Measurements from ENCODE around the gene LSM6. TPM values are rescaled to one million over a fixed set of nuclear protein-coding genes. Genes with fewer than 3 reads are reported as not detected.

LSM6 gene
- total RNA-seq, 1 donor from 2014 or later: 18.7 TPM

DNA sequence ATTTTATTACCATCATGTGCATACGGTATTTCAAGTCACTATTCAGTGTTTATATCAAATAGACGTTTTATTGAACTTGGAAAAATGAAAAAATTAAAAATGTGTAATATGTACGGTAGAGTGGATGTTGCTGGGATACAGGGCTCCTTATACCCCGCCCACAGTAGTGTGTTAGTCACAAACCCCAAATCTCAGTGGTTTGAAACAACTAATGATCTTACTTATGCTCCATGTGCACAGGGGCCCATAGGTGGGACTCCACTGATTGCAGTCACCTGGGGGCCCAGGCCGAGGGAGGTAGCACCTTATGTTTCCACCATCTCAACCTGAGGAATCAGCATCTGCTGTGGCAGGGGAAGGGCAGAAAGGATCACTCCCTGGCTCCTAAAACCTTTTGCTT lies 18.1 kb downstream of the LSM6 start:
- Mint-ChIP-seq H3K4me1 (ENCODE audit: low read depth, unreplicated experiment) (peaks cover 9% of the 10 kb centered on the region), H3K27ac (ENCODE audit: unreplicated experiment) (no peak overlapping the region), H3K36me3 (ENCODE audit: low read depth, unreplicated experiment) (peaks cover 1% of the 10 kb centered on the region), H3K27me3 (ENCODE audit: low read depth, unreplicated experiment) (no peaks in the 10 kb centered on the region), H3K4me3 (ENCODE audit: unreplicated experiment) (no peak overlapping the region), H3K9me3 (ENCODE audit: unreplicated experiment) (no peaks in the 10 kb centered on the region)
- no peak for DNase-seq (ENCODE audit: low read depth)
- H3K27me3 ChIP-seq (ENCODE audit: insufficient read depth, low read length): no peaks in the 10 kb centered on the region
- peaks cover 4% of the 10 kb centered on the region for H3K36me3 ChIP-seq (ENCODE audit: insufficient read depth, low read length)
- peaks cover 13% of the 10 kb centered on the region for H3K4me1 ChIP-seq (ENCODE audit: insufficient read depth, low read length)
- no peak overlapping the region for H3K9ac ChIP-seq (ENCODE audit: low read length)
- no peaks in the 10 kb centered on the region for H3K79me2 ChIP-seq (ENCODE audit: insufficient read depth, low read length)
- H4K20me1 ChIP-seq (ENCODE audit: insufficient read depth, low read length): no peaks in the 10 kb centered on the region
- no peak overlapping the region for H3K4me2 ChIP-seq (ENCODE audit: low read length)
- no peak overlapping the region for H3K4me3 ChIP-seq (ENCODE audit: insufficient read depth, low read depth, low read length)
- no peaks in the 10 kb centered on the region for H3K9me3 ChIP-seq (ENCODE audit: insufficient read depth, low read depth, low read length)
- no peak for TF ChIP-seq EZH2 (IDR thresholded peaks at IDR 0.05; ENCODE audit: insufficient read depth, low read length)
- TF ChIP-seq, protein P1, sequence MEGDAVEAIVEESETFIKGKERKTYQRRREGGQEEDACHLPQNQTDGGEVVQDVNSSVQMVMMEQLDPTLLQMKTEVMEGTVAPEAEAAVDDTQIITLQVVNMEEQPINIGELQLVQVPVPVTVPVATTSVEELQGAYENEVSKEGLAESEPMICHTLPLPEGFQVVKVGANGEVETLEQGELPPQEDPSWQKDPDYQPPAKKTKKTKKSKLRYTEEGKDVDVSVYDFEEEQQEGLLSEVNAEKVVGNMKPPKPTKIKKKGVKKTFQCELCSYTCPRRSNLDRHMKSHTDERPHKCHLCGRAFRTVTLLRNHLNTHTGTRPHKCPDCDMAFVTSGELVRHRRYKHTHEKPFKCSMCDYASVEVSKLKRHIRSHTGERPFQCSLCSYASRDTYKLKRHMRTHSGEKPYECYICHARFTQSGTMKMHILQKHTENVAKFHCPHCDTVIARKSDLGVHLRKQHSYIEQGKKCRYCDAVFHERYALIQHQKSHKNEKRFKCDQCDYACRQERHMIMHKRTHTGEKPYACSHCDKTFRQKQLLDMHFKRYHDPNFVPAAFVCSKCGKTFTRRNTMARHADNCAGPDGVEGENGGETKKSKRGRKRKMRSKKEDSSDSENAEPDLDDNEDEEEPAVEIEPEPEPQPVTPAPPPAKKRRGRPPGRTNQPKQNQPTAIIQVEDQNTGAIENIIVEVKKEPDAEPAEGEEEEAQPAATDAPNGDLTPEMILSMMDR (IDR thresholded peaks at IDR 0.05; ENCODE audit: insufficient read depth, low read depth, low read length): no peak
- no peak overlapping the region for H3K27ac ChIP-seq (ENCODE audit: low read depth, low read length)
- FAIRE-seq: no peak
- no peak overlapping the region for H2AFZ ChIP-seq (ENCODE audit: low read depth, low read length)

DNA sequence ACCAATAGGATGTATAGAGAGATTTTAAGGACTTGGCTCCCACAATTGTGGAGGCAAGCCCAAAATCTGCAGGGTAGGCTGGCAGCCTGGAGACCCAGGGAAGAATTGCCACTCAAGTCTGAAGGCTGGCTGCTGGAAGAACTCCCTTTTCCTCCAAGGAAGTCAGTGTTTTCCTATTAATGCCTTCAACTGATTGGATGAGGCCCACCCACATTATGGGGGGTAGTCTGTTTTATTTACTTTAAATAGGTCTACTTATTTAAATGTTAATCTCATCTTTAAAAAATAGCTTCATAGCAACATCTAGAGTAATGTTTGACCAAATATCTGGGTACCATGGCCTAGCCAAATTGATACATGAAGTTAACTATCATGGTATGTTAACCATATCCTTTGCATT lies 18.7 kb downstream of the LSM6 start:
- H3K4me1 ChIP-seq (ENCODE audit: insufficient read depth, low read length): peaks cover 13% of the 10 kb centered on the region
- no peak overlapping the region for H3K4me2 ChIP-seq (ENCODE audit: low read length)
- Mint-ChIP-seq H3K4me3 (ENCODE audit: unreplicated experiment) (no peak overlapping the region), H3K27ac (ENCODE audit: unreplicated experiment) (no peak overlapping the region), H3K27me3 (ENCODE audit: low read depth, unreplicated experiment) (no peaks in the 10 kb centered on the region), H3K9me3 (ENCODE audit: unreplicated experiment) (no peaks in the 10 kb centered on the region), H3K4me1 (ENCODE audit: low read depth, unreplicated experiment) (peaks cover 9% of the 10 kb centered on the region), H3K36me3 (ENCODE audit: low read depth, unreplicated experiment) (peaks cover 1% of the 10 kb centered on the region)
- no peak overlapping the region for H3K4me3 ChIP-seq (ENCODE audit: insufficient read depth, low read depth, low read length)
- H2AFZ ChIP-seq (ENCODE audit: low read depth, low read length): no peak overlapping the region
- no peaks in the 10 kb centered on the region for H4K20me1 ChIP-seq (ENCODE audit: insufficient read depth, low read length)
- H3K27me3 ChIP-seq (ENCODE audit: insufficient read depth, low read length): no peaks in the 10 kb centered on the region
- no peaks in the 10 kb centered on the region for H3K9me3 ChIP-seq (ENCODE audit: insufficient read depth, low read depth, low read length)
- no peaks in the 10 kb centered on the region for H3K79me2 ChIP-seq (ENCODE audit: insufficient read depth, low read length)
- H3K9ac ChIP-seq (ENCODE audit: low read length): no peak overlapping the region
- no peak for DNase-seq (ENCODE audit: low read depth)
- no peak for FAIRE-seq
- H3K27ac ChIP-seq (ENCODE audit: low read depth, low read length): no peak overlapping the region
- TF ChIP-seq, protein P1 (IDR thresholded peaks at IDR 0.05; ENCODE audit: insufficient read depth, low read depth, low read length): no peak
- no peak for TF ChIP-seq EZH2 (IDR thresholded peaks at IDR 0.05; ENCODE audit: insufficient read depth, low read length)
- H3K36me3 ChIP-seq (ENCODE audit: insufficient read depth, low read length): peaks cover 4% of the 10 kb centered on the region

DNA sequence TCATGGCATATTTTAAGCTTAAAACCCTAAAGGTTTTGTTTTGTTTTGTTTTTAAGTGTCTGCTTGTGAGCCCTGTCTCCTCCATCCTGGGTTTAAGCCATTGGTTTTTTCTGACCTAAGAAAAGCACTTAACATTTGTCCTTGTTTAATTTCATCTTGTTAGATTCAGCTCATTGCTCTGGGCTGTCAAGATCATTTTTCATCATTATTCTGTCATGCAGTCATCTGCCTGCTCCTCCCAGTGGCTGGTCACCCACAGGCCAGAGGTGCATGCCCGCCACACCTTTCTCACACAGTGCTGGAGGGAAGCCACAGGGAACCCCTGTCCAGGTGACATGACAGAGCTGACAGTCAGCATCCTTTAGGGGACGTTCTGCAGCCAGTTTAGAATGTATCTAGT lies 27.1 kb downstream of the LSM6 start:
- Histone ChIP-seq H3K27me3 (ENCODE audit: insufficient read depth, low read length) (no peaks in the 10 kb centered on the region), H3K36me3 (ENCODE audit: insufficient read depth, low read length) (no peaks in the 10 kb centered on the region), H3K27ac (ENCODE audit: low read depth, low read length) (no peak overlapping the region), H2AFZ (ENCODE audit: low read depth, low read length) (no peak overlapping the region), H3K4me3 (ENCODE audit: insufficient read depth, low read depth, low read length) (no peak overlapping the region), H3K9me3 (ENCODE audit: insufficient read depth, low read depth, low read length) (no peaks in the 10 kb centered on the region), H3K4me1 (ENCODE audit: insufficient read depth, low read length) (peaks cover 4% of the 10 kb centered on the region), H4K20me1 (ENCODE audit: insufficient read depth, low read length) (no peaks in the 10 kb centered on the region), H3K79me2 (ENCODE audit: insufficient read depth, low read length) (no peaks in the 10 kb centered on the region), H3K9ac (ENCODE audit: low read length) (no peak overlapping the region), H3K4me2 (ENCODE audit: low read length) (no peak overlapping the region)
- Mint-ChIP-seq H3K27ac (ENCODE audit: unreplicated experiment) (no peak overlapping the region), H3K36me3 (ENCODE audit: low read depth, unreplicated experiment) (no peaks in the 10 kb centered on the region), H3K27me3 (ENCODE audit: low read depth, unreplicated experiment) (peaks cover 1% of the 10 kb centered on the region), H3K4me3 (ENCODE audit: unreplicated experiment) (no peak overlapping the region), H3K9me3 (ENCODE audit: unreplicated experiment) (no peaks in the 10 kb centered on the region), H3K4me1 (ENCODE audit: low read depth, unreplicated experiment) (no peaks in the 10 kb centered on the region)
- no peak for FAIRE-seq
- DNase-seq (ENCODE audit: low read depth): no peak
- TF ChIP-seq EZH2 (IDR thresholded peaks at IDR 0.05; ENCODE audit: insufficient read depth, low read length): no peak
- TF ChIP-seq, protein P1 (IDR thresholded peaks at IDR 0.05; ENCODE audit: insufficient read depth, low read depth, low read length): no peak
